Stimulated activated CD8-positive, alpha-beta memory T cell treated with anti-CD3 and anti-CD28 coated beads, Interleukin-12 subunit alpha, Interleukin-12 subunit beta, amount 100 ng/mL, for 4 hours (primary cell): ENCODE measurements around the gene ZBTB8OS.
A peak's percentile ranks its signal among the peaks of the same experiment; 100 is the strongest.
"Not testable (repeated sequence)": the region's sequence is repeated elsewhere in the genome, so short reads cannot be mapped to it uniquely, and the experiment has no call there.

Experiments used
- DNase-seq: peaks from one replicate; pipeline ENCODE4 v3.0.0-alpha.2; 2020; ENCODE audit warnings: low read depth

Gene ZBTB8OS

DNA sequence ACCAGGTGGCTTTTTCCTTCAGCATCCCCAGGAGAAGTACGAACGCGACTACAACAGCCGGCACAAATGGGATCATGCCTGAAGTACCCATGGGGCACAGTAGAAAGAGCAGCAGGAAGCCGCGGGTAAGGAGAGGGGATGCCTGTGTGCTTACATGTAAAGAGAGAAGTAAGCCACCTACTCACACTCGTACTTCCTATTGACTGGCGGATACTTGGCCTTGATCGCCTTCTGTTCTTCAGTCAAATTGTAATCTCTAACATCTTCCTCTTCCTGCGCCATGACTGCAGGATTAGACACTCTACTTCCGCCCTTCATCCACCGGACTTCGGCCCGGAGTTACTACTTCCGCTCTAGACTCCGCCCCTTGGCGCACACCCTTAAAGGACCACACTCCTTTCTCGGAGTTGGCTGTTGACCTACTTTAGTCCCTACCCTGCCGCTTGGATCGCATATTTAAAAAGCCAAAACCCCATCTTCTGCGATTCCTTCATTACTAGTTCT is at the start of gene ZBTB8OS:
ZBTB8OS (minus strand) TSS at position 303 of the 504 bp plus-strand sequence; CDS start at position 282, 21 bp downstream.
- DNase-seq = peak; percentile 71

DNA sequence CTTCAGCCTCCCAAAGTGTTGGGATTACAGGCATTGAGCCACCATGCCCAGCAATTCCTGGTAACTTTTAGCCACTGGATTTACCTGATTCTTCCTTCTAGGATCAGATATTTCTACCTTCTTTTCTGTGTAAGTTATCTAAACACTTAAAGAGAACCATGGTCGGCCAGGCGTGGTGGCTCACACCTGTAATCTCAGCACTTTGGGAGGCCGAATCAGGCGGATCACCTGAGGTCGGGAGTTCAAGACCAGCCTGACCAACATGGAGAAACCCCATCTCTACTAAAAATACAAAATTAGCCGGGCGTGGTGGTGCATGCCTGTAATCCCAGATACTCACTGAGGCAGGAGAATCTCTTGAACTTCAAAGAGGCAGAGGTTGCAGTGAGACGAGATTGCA is 46.6 kb upstream of the ZBTB8OS start:
- DNase-seq = not testable (repeated sequence)

DNA sequence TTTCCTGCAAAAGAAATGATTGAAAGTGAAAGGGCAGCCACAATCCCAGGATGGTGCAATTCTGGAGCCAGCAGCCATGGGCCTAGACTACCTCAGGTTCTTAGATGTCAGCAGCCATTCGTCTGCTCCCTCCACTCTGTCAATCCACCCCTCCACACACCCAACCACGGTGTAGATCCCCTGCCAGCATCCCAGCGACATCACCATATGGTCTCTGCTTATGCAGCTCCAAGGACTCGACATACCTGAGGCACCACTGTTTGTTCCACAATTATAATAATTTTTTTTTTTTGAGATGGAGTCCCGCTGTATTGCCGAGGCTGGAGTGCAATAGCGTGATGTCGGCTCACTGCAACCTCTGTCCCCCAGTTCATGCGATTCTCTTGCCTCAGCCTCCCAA is 45.7 kb upstream of the ZBTB8OS start:
- DNase-seq = no peak

DNA sequence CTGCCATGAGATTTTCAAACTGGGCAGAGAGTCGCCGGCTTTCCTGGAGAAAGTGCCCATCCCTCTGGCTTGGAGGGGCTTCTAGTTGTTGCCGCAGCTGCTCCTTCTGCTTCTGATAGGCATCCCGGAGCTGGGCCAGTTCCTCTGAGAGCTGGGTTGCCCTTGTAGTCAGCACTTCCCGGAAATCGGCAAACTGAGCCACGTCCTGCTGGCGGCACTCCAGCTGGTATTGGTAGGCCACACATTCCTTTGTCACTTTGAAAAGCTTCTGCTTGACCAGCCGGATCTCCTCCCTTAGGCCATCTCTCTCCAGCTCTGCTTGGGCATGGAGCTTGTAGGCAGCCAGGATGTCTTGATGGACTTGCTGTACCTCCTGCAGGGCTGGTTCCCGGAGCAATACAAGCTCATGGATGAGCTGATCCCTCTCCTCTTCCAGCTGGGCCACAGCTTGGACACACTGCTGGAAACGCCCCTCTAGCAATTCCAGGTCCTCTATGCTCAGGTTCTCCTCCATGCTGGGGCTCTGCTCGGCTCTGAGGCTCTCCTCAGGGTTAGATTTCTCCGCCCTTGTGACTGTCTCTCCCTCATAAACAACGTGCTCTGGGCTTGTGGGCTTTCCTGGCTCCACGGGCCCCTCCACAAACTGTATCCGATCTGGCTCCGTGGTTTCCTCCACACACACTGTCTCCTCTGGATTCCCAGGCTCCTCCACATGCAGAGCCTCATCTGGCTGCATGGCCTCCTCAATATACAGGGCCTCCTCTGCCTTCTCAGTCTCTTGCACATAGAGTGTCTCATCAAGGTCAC is 45.0 kb upstream of the ZBTB8OS start:
- DNase-seq = no peak

DNA sequence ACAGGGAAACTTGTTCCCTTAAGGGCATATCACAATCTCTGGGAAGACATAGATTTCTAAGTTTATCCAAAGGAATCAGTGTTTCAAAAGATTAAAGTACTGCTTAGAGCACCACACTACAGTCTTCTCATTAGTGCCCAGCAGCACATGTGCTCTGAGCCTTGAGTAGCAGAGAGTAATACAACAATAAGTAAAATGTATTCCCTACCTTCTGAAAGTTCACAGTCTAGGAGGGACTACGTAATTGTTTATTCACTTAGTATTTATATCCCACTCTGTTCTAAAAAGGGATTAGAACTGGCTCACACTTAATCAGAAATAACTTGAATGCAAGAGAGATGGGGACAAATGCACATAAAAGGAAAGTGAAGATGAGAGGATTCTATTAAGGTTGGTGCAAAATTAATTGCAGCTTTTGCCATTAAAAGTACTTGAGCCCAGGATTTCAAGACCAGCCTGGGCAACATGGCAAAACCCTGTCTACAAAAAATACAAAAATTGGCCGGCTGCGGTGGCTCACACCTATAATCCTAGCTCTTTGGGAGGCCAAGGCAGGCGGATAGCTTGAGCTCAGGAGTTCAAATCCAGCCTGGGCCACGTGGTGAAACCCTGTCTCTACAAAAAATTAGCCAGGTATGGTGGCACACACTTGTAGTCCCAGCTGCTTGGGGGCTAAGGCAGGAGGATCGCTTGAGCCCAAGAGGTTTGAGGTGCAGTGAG is 43.3 kb upstream of the ZBTB8OS start:
- DNase-seq = no peak

DNA sequence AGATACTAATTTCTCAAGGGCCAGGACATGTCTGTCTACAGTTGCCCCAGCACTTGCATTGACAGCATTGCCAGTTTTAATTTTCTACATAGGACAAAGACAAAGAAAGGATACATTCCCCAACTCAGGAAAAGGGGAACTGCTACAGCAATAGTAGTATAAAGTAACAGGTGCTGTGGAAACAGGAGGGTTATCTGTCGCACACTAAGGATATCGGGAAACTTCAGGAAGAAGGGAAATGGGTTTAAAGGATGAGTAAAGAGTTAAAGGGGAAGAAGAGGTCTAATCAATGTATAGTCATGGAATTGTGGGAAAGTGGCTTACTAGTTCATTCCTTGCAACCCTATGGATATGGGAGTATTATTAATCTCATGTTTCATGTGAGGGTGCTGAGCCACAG is 36.0 kb upstream of the ZBTB8OS start:
- no peak for DNase-seq

DNA sequence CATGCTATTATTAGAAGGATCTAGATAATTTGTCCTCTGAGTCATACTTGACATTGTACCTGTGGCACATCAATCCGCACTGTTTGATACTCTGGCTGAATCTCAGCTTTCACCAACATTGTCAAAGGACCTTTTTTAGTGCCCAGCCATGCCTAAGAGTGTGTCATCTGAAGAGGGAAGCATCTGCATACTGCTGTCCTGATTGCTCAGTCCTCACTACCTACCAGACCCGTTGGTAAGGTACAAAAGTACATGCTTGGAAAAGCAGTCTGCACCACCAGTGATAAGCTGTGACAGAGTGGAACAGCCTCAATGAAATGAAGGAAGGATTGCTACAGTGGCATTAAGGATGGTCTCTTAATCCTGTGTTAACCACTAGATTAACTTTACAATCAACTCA is 35.1 kb upstream of the ZBTB8OS start:
- DNase-seq = no peak

DNA sequence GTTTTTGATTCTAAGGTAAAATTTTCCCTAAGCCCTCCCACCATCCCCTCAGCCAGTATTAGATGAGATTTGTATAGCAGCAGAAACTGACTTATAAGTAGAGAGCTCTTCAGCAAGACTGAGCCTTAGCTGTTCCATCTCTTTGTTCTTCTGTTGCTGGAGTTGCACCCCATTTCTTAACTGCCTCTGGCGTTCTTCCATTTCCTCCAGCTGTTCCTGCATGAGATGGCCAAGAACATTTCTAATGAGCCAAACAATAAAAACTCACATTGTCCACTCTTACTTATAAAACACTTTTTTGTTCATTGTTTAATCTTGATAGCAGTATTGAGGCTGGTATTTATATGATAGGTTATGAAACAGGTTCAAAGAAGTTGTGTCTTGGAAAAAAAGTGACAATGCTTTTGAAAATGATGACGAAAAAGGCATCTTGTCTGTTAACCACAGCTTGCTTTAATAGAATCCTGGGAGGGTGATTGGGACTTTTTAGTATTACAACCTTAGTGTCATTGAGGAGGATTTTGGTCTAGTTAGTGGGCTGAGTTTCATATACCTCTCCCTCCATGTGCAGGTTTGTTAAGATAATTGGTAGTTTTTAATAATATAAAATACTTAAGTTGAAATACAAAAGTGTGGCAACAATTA is 33.9 kb upstream of the ZBTB8OS start:
- no peak for DNase-seq

DNA sequence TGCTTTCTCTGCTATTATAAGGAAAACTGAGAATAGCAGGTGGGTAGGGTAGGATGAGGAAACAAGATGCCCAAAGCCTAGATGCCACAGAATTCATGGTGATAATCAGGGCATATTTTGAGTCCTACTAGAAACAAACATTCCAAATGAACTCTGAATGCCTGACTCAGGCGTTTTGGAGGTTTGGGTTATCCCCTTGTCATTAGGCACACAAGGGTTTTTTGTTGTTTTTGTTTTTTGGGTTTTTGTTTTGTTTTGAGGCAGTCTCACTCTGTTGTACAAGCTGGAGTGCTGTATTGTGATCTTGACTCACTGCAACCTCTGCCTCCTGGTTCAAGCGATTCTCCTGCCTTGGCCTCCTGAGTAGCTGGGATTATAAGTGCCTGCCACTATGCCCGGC is 33.0 kb upstream of the ZBTB8OS start:
- DNase-seq = no peak

DNA sequence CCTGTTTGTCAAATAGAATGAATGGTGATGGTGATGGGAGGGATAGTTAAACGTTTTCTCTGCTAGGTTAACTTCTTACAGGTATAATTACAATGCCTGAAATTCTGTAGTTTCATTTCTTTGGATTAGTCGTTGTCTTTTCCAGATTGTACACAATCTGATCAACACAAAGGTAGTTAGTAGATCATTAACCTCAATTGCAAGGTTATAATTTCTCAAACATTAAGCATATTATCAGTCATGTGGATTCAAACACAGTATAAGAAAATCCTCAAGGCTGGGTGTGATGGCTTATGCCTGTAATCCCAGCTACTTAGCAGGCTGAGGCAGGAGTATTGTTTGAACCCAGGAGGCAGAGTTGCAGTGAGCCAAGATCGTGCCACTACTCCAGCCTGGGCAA is 31.6 kb upstream of the ZBTB8OS start:
- DNase-seq = no peak

DNA sequence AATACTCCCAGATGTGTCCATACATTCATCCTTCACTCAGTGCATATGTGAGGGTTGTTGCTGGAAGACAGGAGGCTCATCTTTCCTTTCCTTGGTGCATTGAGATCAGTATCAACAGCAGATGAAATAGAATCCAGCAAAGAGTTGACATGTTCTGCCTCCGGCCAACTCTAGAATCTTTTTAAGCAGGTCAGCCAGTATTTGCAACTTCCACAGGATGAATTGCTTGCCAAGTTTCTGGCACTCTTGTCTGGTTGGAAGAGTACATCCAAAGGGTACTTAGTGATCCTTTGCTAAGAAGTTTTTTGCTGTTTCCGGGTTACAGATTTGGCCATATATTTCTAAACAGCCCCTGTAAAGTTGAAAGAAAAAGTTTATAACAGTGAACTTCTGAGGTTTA is 31.2 kb upstream of the ZBTB8OS start:
- DNase-seq = no peak

DNA sequence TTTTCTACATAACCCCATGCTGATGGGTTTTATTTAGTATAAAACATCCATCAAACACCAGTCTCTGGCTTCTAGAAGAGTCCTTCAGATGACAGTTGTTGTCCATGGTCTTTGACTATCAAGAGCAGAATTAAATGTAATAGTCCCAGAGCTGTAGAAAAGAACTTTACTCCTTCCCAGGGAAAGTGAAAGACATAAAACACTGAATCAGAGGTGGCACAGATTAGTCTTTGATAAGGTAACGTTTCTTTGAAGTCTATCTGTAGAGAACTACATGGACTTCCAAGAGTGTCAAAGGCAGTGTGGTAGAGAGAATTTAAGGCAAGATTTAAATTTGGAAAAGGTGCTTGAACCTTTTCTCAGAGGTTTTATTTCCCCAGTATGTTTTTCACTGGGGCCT is 30.3 kb upstream of the ZBTB8OS start:
- DNase-seq = no peak

DNA sequence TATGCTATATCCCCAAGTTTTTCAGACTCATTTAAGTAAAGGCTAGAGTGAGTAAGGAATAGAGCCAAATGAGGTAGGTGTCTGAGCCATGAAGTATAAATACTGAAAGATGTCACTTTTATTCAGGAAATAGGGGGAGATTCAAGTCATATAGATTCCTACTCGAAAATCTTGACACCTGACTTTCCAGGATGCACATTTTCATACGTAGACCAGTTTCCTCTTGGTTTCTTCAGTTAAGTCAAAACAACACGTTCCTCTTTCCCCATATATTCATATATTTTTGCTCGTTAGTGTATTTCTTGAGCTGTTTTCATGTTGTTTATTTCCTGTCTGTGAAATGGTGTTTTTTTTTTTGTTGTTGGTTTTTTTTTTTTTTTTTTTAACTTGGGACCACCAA is 29.6 kb upstream of the ZBTB8OS start:
- DNase-seq = not testable (repeated sequence)

DNA sequence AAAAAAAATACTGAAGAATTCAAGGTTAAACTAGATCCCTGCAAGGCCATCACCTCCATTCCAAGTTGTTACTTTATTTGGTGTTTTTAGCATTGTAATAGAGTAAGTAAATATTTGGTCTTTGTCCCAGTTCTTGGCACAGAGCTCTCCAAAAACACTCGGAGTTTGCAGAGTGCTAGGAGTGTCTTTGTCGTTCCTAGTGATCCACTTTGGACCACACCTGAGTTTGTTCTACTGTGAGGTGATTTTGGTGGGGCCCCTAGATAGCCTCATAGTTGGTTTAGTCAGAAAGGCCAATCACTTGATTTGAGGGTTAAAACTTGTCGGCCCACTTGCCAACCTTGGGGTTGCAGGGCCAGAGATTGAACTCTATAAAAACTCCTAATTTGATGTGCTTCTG is 26.6 kb upstream of the ZBTB8OS start:
- no peak for DNase-seq

DNA sequence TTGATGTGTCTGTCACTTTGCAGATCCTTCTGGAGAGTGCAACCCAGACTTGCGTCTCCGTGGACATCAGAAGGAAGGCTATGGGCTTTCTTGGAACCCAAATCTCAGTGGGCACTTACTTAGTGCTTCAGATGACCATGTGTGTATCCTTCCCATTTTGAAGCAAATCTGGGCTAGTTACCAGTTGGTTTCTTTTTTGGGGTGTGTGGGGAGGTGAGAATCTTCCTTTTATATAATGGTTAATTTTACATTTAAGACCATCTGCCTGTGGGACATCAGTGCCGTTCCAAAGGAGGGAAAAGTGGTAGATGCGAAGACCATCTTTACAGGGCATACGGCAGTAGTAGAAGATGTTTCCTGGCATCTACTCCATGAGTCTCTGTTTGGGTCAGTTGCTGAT is 18.4 kb upstream of the ZBTB8OS start:
- not testable (repeated sequence) for DNase-seq

DNA sequence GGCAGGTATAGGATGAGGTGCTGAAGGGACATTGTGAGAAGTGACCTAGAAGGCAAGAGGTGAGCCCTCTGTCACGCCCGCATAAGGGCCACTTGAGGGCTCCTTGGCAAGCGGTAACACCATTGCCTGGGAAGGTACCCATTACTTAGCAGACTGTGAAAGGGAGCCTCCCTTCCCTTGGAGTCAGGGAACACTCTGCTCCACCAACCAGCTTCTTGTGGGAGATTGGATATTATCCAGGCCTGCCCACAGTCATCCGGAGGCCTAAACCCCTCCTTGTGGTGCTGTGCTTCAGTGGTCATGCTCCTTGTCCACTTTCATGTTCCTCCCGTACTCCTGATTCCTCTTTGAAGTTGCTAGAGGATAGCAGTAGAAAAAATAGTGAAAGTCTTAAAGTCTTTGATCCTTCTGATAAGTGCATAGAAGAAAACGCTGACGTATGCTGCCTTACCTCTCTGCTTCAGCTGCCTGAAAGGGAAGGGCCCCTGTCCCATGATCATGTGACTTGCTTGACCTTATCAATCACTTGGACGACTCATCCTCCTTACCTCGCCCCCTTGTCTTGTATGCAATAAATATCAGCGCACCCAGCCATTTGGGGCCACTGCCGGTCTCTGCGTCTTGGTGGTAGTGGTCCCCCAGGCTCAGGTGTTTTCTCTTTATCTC is 16.7 kb upstream of the ZBTB8OS start:
- DNase-seq = no peak

DNA sequence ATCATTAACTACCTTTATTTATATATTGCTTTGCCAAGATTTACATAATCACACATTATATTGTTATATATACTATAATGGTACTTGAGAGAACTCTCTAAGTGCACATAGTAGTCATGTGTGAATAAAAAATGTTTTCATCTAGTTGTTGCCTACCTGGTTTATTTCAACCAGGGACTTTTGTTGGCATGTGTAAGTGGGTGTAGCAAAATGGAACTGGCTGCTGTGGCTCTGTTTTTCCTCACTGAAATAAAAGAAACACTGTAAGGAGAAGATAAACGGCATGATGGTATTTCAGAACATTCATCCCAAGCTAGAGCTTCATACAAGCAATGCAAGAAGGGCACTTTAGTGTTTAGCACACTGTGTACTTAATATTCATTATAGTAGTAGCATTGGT is 15.6 kb upstream of the ZBTB8OS start:
- no peak for DNase-seq

DNA sequence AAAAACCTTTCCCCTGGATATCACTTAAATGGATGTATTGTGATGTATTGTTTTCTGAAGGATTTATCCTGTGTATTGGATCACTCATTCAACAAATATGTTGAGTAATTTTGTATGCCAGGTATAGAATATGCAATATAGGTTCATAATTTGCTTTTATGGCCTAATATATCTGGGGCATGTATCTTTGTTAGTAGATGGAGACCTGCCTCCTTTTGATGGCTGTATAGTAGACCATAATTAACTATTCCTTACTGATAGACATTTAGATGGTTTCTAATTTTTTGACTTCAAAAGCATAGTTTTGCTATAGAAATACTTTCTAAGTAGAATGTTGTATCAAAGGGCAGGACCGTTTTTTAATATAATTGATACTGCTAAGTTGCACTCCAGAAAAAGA is 9.2 kb upstream of the ZBTB8OS start:
- DNase-seq = no peak

DNA sequence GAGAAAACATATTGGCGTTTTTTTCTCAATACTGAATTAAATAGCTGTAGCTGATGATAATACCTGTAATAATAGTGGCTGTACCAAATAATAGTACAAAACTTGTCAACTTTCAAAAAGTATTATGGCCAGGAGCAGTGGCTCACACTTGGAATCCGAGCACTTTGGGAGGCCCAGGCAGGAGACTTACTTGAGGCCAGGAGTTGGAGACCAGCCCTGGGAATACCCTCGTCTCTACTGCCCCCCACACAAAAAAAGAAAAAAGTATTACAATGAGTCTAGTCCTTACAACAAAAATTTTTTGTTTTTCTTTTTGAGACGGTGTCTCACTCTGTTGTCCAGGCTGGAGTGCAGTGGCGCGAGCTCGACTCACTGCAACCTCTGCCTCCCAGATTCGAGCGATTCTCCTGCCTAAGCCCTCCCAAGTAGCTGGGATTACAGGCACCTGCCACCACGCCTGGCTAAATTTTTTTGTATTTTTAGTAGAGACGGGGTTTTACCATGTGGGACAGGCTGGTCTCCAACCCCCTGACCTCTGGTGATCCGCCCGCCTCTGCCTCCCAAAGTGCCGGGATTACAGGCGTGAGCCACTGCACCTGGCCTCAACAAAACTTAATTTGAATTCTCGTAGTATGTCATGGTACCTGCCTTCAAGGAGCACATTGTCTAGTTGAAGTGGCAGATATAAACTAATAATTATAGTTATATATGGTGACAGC is 2.1 kb upstream of the ZBTB8OS start:
- no peak for DNase-seq

DNA sequence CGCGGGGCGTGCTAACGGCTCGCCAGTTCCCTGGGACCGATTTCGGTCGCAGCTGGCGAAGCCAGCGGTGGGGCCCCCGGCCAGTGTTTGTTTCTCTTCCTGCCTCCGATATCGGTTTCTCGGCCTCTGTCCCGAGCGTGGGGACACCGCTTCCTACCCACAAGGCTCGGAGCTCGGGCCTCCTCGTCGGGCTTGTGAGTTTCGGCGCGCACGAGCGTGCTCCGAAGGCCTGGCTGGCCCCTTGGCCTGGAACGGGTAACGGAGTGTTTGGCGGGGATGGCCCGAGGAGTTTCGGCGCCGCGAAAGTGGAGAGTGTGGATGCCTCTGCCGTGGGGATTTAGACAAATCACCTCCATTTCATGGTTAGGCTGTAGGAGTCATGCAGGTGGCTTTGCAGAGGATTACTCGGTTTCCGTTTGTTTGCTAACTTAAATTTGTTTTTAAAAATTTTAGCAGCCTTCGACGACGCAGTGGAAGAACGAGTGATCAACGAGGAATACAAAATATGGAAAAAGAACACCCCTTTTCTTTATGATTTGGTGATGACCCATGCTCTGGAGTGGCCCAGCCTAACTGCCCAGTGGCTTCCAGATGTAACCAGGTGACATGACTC is 1.2 kb upstream of the ZBTB8OS start:
- no peak for DNase-seq

DNA sequence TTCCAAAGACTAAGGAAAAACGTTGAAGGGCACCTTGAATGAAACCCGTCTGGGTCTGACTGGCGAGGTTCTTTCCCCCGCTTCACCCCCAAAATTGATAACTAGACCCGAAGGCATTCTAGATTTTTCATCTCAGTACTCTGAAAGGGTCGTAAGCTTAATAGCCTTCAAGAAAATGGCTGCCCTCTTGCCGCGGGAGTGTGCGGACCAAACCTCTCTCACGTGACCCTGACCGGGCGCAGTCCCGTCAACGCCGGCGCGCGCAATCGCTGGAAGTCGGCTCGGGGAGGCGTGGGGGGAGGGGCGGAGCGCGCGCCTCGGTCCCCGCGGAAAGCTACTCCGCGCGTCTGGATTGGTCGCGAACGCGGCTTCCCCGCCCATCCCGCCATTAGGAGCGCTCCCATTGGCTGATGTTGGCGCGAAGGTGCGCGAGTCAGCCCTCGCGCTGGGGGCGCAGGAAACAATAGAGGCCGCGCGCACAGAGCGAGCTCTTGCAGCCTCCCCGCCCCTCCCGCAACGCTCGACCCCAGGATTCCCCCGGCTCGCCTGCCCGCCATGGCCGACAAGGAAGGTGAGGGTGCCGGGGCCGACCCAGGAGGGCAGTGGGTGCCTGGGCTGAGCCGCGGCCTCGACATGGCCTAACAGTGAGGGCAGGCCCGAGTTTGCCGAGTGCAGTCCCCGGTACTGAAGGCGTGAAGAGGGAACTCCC is 556 bp upstream of the ZBTB8OS start, which contains the start of gene RBBP4:
RBBP4 (plus strand) TSS at position 457 of the 709 bp plus-strand sequence; CDS start at position 556, 99 bp downstream.
- DNase-seq = peak; percentile 99
